Hepatocyte (in vitro differentiated cells): ENCODE measurements around the gene OR5A2.

Experiments used
- EZH2 ChIP-seq: fragments of 200-600 bp; sonication (generic); IDR thresholded peaks from 2 replicates; pipeline ENCODE4 v1.6.1; 2016; ENCODE audit warnings: antibody characterized with exemption, mild to moderate bottlenecking, borderline replicate concordance
- EZH2phosphoT487 ChIP-seq: fragments of 200-600 bp; sonication (generic); IDR thresholded peaks from one replicate; pipeline ENCODE4 v1.6.1; 2018; ENCODE audit warnings: antibody characterized with exemption, mild to moderate bottlenecking, low read depth, moderate library complexity; ENCODE audit not compliant: unreplicated experiment, severe bottlenecking
- TF ChIP-seq, protein P1 (sequence below): fragments of 200-600 bp; sonication (generic); IDR thresholded peaks from 2 replicates; pipeline ENCODE4 v1.5.1; 2016; ENCODE audit warnings: antibody characterized with exemption, mild to moderate bottlenecking; ENCODE audit not compliant: poor library complexity

DNA sequence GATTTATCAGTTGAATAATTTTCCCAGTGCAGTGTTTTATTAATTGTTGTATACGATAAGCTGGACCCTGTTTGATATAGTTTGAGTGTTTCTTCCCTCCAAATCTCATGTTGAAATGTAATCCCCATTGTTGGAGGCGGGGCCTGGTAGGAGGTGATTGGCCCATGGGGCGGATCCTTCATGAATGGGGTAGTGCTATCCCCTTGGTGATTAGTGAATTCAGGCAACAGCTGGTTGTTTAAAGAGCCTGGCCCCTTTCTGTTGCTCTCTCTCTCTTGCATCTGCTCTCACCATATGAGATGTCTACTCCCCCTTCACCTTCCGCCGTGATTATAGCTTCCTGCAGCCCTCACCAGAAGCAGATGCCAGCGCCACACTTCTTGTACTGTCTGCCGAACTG is 11.6 kb upstream of the OR5A2 start:
- TF ChIP-seq, protein P1, sequence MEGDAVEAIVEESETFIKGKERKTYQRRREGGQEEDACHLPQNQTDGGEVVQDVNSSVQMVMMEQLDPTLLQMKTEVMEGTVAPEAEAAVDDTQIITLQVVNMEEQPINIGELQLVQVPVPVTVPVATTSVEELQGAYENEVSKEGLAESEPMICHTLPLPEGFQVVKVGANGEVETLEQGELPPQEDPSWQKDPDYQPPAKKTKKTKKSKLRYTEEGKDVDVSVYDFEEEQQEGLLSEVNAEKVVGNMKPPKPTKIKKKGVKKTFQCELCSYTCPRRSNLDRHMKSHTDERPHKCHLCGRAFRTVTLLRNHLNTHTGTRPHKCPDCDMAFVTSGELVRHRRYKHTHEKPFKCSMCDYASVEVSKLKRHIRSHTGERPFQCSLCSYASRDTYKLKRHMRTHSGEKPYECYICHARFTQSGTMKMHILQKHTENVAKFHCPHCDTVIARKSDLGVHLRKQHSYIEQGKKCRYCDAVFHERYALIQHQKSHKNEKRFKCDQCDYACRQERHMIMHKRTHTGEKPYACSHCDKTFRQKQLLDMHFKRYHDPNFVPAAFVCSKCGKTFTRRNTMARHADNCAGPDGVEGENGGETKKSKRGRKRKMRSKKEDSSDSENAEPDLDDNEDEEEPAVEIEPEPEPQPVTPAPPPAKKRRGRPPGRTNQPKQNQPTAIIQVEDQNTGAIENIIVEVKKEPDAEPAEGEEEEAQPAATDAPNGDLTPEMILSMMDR, result no peak
- TF ChIP-seq EZH2, result no peak
- TF ChIP-seq EZH2phosphoT487, result no peak
